Activated CD8-positive, alpha-beta memory T cell treated with anti-CD3 and anti-CD28 coated beads, Interleukin-2, amount 50 U/mL, for 4 hours (primary cell): ENCODE measurements around the gene ZCCHC14.
"Not testable (repeated sequence)": the region's sequence is repeated elsewhere in the genome, so short reads cannot be mapped to it uniquely, and the experiment has no call there.

Source experiments
- DNase-seq: peaks from one replicate; pipeline ENCODE4 v3.0.0-alpha.2; 2020

Gene ZCCHC14

GRCh38 chr16:87523605-87524004 lies 30.8 kb upstream of the ZCCHC14 start:
- DNase-seq = not testable (repeated sequence)

GRCh38 chr16:87521764-87522163 lies 28.9 kb upstream of the ZCCHC14 start:
- not testable (repeated sequence) for DNase-seq

GRCh38 chr16:87519170-87519569 lies 26.3 kb upstream of the ZCCHC14 start:
- DNase-seq = not testable (repeated sequence)

GRCh38 chr16:87518430-87519051 lies 25.7 kb upstream of the ZCCHC14 start:
- DNase-seq = not testable (repeated sequence)

- not testable (repeated sequence) for DNase-seq
Observed at GRCh38 chr16:87517610-87518429, 25.0 kb upstream of the ZCCHC14 start.

GRCh38 chr16:87516361-87516760 lies 23.5 kb upstream of the ZCCHC14 start:
- DNase-seq = no peak

GRCh38 chr16:87515475-87516330 lies 22.9 kb upstream of the ZCCHC14 start:
- DNase-seq = no peak

- DNase-seq = not testable (repeated sequence)
Observed at GRCh38 chr16:87509778-87510177, 17.0 kb upstream of the ZCCHC14 start.

GRCh38 chr16:87507351-87508069 lies 14.7 kb upstream of the ZCCHC14 start:
- DNase-seq = no peak

- DNase-seq = no peak
Observed at GRCh38 chr16:87506423-87507350, 13.9 kb upstream of the ZCCHC14 start.

GRCh38 chr16:87505834-87506233 lies 13.0 kb upstream of the ZCCHC14 start:
- DNase-seq = no peak

GRCh38 chr16:87503232-87503937 lies 10.6 kb upstream of the ZCCHC14 start:
- DNase-seq = not testable (repeated sequence)

GRCh38 chr16:87502308-87502969 lies 9.6 kb upstream of the ZCCHC14 start:
- no peak for DNase-seq

- no peak for DNase-seq
Observed at GRCh38 chr16:87501117-87501516, 8.3 kb upstream of the ZCCHC14 start.

GRCh38 chr16:87499189-87499486 lies 6.3 kb upstream of the ZCCHC14 start:
- no peak for DNase-seq

- DNase-seq = no peak
Observed at GRCh38 chr16:87498324-87499188, 5.7 kb upstream of the ZCCHC14 start.

- not testable (repeated sequence) for DNase-seq
Observed at GRCh38 chr16:87497767-87498290, 5.0 kb upstream of the ZCCHC14 start.

- DNase-seq = not testable (repeated sequence)
Observed at GRCh38 chr16:87497023-87497766, 4.4 kb upstream of the ZCCHC14 start.

- DNase-seq = peak; percentile 28
Observed at GRCh38 chr16:87496447-87496801, 3.6 kb upstream of the ZCCHC14 start.
